HepG2 (cell line): ENCODE results near the gene TTC5. TPM values are rescaled to one million over a fixed set of nuclear protein-coding genes. Genes with fewer than 3 reads are reported as not detected.

Experiments
- AHR ChIP-seq: IDR thresholded peaks from 2 replicates; pipeline ENCODE4 v1.6.1; 2018; ENCODE audit warnings: missing genetic modification reagents, missing compliant biosample characterization
- AKNA ChIP-seq: sonication (generic); formaldehyde crosslinking; IDR thresholded peaks from 2 replicates; pipeline ENCODE4 v1.4.0; 2020; ENCODE audit warnings: missing genetic modification reagents, borderline replicate concordance
- BRF2 ChIP-seq: sonication (generic); formaldehyde crosslinking; IDR thresholded peaks from 2 replicates; pipeline ENCODE4 v1.8.1; 2022; ENCODE audit warnings: mild to moderate bottlenecking, missing genetic modification reagents
- NBN ChIP-seq: fragments of 450-650 bp; conservative IDR thresholded peaks from 2 replicates; pipeline ENCODE4 v1.6.1; 2017
- PHF21A ChIP-seq: sonication (generic); formaldehyde crosslinking; IDR thresholded peaks from 2 replicates; pipeline ENCODE4 v1.5.0; 2020; ENCODE audit warnings: mild to moderate bottlenecking, missing genetic modification reagents
- PLRG1 ChIP-seq: fragments of 450-650 bp; conservative IDR thresholded peaks from 2 replicates; pipeline ENCODE4 v1.6.1; 2016
- POLR2A ChIP-seq, 2 experiments: IDR thresholded peaks; 2 replicates each; pipeline ENCODE4 v1.6.1; 2011; ENCODE audit warnings: low read depth in 2 of 2, low read length in 2 of 2, mild to moderate bottlenecking in 1 of 2, moderate library complexity in 1 of 2; ENCODE audit not compliant: insufficient read depth in 1 of 2
- SIN3A ChIP-seq: IDR thresholded peaks from 2 replicates; pipeline ENCODE4 v1.6.1; 2011; ENCODE audit warnings: low read depth, mild to moderate bottlenecking, control low read depth, low read length, borderline replicate concordance
- SOX13 ChIP-seq, 3 experiments: fragments of 450-650 bp in 1 of 3; sonication (generic) in 1 of 3; formaldehyde crosslinking in 1 of 3; IDR thresholded peaks in 2 of 3; conservative IDR thresholded peaks in 1 of 3; 2 replicates each; pipeline versions ENCODE4 v1.5.0 to v1.6.1; 2016 to 2020; ENCODE audit warnings: antibody characterized with exemption in 1 of 3, mild to moderate bottlenecking in 1 of 3, missing compliant biosample characterization in 1 of 3, missing genetic modification reagents in 1 of 3, moderate library complexity in 1 of 3
- TOPORS ChIP-seq: sonication (generic); formaldehyde crosslinking; IDR thresholded peaks from 2 replicates; pipeline ENCODE4 v1.8.0; 2023; ENCODE audit warnings: mild to moderate bottlenecking, missing genetic modification reagents
- ZFX ChIP-seq: sonication (generic); formaldehyde crosslinking; IDR thresholded peaks from 2 replicates; pipeline ENCODE4 v1.4.0; 2020; ENCODE audit warnings: mild to moderate bottlenecking, low read depth, missing genetic modification reagents, moderate library complexity
- ZNF674 ChIP-seq: sonication (generic); formaldehyde crosslinking; IDR thresholded peaks from 2 replicates; pipeline ENCODE4 v1.5.0; 2020; ENCODE audit warnings: low read depth, mild to moderate bottlenecking, missing genetic modification reagents
- ZNF678 ChIP-seq: sonication (generic); formaldehyde crosslinking; IDR thresholded peaks from 2 replicates; pipeline ENCODE4 v1.4.0; 2020; ENCODE audit warnings: mild to moderate bottlenecking, missing genetic modification reagents
- ZNF740 ChIP-seq: sonication (generic); formaldehyde crosslinking; IDR thresholded peaks from 2 replicates; pipeline ENCODE4 v1.4.0; 2020; ENCODE audit warnings: missing genetic modification reagents
- polyA plus RNA-seq, 8 experiments: library from polyadenylated mRNA; depleted of rRNA in 3 of 8; stranded (reverse) in 7 of 8; unstranded in 1 of 8; fragments of >200 nt; fragmentation: Illumina TruSeq in 4 of 8; extraction: Trizol in 4 of 8; gene quantifications; 2 replicates each; pipeline versions ENCODE4 v1.2.1 to v1.2.3, GENCODE V29; 2011 to 2016; ENCODE audit warnings: low read depth in 4 of 8, missing spikeins in 1 of 8, mixed read lengths in 1 of 8; ENCODE audit not compliant: insufficient read depth in 1 of 8
- total RNA-seq, 5 experiments: library from RNA; depleted of rRNA; stranded (reverse); fragments of >200 nt; fragmentation: Illumina TruSeq; extraction: Trizol; gene quantifications; 2 replicates each; pipeline ENCODE4 v1.2.3, GENCODE V29; 2016; ENCODE audit warnings: low read depth in 1 of 5
- TF ChIP-seq, protein P1 (sequence below): sonication (generic); formaldehyde crosslinking; IDR thresholded peaks from 2 replicates; pipeline ENCODE4 v1.4.0; 2020; ENCODE audit warnings: missing genetic modification reagents
- TF ChIP-seq, protein P2 (sequence below): IDR thresholded peaks from 2 replicates; pipeline ENCODE4 v1.6.1; 2016; ENCODE audit warnings: missing genetic modification reagents, missing compliant biosample characterization
- TF ChIP-seq, protein P3 (sequence below): sonication (generic); formaldehyde crosslinking; IDR thresholded peaks from 2 replicates; pipeline ENCODE4 v1.8.0; 2023; ENCODE audit warnings: mild to moderate bottlenecking, missing genetic modification reagents
- TF ChIP-seq, protein P4 (sequence below): sonication (generic); formaldehyde crosslinking; conservative IDR thresholded peaks from 2 replicates; pipeline ENCODE4 v1.4.0; 2020; ENCODE audit warnings: missing genetic modification reagents

The TTC5 gene
- total and polyA plus RNA-seq, 2 of the 13 experiments (the other 11 are each of a cell fraction or from before 2014, with no cell fraction given), result 8.7 to 28.5 TPM

DNA sequence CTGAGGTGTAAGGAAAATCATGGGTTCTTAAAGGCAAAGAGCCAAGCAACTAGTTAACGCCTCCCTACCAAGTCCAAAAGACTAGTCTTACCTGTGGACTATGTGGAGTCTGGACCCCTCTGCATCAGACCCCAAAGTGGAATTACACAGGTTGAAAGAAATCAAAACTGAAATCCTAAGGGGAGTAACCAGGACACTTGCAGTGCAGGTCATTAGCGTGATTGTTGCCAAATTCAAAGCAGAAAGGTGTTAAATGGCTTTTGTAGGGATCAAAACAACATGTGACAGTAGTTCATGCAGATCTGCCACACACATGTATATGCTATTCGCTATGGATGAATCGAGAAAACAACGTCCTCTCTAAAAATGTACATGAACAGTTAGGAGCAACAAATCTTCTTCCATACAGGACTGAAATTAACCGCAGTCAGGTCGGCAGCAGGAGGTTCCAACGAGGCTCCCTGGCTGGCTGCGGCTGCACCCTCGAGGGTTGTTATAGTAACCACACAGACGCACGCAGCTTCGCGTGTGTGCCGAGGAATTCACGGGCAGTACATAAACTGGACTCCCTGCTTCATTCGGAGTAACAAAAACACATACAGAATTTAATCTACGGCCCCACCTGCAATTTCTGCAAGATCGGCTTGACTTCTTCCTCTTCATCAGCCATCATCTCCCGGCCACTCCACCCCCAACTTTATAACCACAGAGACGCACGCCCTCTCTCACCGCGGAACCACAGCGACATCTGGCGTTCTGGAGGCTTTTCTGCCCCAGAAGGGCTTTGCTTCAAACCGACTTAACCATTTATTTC, at the start of gene TTC5 (continued):
- TF ChIP-seq, protein P1, sequence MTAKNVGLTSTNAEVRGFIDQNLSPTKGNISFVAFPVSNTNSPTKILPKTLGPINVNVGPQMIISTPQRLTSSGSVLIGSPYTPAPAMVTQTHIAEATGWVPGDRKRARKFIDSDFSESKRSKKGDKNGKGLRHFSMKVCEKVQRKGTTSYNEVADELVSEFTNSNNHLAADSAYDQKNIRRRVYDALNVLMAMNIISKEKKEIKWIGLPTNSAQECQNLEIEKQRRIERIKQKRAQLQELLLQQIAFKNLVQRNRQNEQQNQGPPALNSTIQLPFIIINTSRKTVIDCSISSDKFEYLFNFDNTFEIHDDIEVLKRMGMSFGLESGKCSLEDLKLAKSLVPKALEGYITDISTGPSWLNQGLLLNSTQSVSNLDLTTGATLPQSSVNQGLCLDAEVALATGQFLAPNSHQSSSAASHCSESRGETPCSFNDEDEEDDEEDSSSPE, result no peak
- TF ChIP-seq AKNA (no peak), NBN (no peak), TOPORS (CRISPR knock-in tag) (no peak), ZFX (CRISPR knock-in tag) (peak; percentile 42), PLRG1 (no peak), SOX13 (IDR thresholded peaks at IDR 0.05) (no peak), SOX13 (CRISPR knock-in tag; conservative IDR thresholded peaks at IDR 0.05 in 1 of 2, IDR thresholded peaks at IDR 0.05 in 1 of 2) (peak; percentile 27 to 70; a peak in 1 of 4 replicates), PHF21A (peak; percentile 55; the same call in 1 of the 2 replicates), ZNF740 (peak; percentile 69; the same call in 1 of the 2 replicates), ZNF678 (no peak), SIN3A (peak; percentile 90), POLR2A (IDR thresholded peaks at IDR 0.05; ENCODE audit: insufficient read depth in 1 of 2, low read depth in 2 of 2, low read length in 2 of 2) (peak; percentile 60 to 69), ZNF674 (CRISPR knock-in tag) (no peak), AHR (CRISPR knock-in tag) (no peak), BRF2 (CRISPR knock-in tag) (no peak; the same call in 1 of the 2 replicates)
- TF ChIP-seq, protein P2, sequence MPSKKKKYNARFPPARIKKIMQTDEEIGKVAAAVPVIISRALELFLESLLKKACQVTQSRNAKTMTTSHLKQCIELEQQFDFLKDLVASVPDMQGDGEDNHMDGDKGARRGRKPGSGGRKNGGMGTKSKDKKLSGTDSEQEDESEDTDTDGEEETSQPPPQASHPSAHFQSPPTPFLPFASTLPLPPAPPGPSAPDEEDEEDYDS (CRISPR knock-in tag), result no peak
- TF ChIP-seq, protein P3, sequence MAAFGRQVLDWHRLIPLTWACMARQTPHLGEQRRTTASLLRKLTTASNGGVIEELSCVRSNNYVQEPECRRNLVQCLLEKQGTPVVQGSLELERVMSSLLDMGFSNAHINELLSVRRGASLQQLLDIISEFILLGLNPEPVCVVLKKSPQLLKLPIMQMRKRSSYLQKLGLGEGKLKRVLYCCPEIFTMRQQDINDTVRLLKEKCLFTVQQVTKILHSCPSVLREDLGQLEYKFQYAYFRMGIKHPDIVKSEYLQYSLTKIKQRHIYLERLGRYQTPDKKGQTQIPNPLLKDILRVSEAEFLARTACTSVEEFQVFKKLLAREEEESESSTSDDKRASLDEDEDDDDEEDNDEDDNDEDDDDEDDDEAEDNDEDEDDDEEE (CRISPR knock-in tag), result no peak
- TF ChIP-seq, protein P4, sequence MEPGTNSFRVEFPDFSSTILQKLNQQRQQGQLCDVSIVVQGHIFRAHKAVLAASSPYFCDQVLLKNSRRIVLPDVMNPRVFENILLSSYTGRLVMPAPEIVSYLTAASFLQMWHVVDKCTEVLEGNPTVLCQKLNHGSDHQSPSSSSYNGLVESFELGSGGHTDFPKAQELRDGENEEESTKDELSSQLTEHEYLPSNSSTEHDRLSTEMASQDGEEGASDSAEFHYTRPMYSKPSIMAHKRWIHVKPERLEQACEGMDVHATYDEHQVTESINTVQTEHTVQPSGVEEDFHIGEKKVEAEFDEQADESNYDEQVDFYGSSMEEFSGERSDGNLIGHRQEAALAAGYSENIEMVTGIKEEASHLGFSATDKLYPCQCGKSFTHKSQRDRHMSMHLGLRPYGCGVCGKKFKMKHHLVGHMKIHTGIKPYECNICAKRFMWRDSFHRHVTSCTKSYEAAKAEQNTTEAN (CRISPR knock-in tag), result no peak
